Measurements from ENCODE around the gene DNAH7. TPM values are rescaled to one million over a fixed set of nuclear protein-coding genes. Genes with fewer than 3 reads are reported as not detected.

Gene DNAH7
- total and polyA plus RNA-seq, 9 donors: 0.30 to 27.3 (median 1.6) TPM

DNA sequence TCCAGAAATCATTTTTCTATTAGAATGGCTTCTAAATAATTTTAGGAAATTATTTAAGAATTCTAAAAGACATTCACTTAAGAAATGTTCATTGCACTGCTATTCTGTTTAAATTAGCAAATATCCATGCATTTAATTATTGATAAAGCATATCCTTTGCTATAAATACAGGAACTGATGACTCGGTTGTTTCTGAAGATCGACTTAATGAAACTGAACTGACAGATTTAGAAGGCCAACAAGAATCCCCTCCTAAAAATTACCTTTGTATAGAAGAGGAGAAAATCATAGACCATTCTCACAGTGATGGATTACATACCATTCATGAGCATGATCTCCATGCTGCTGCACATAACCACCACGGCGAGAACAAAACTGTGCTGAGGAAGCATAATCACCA lies 352.2 kb downstream of the DNAH7 start:
- Histone ChIP-seq H3K4me3 (no peak overlapping the region), H3K36me3 (no peaks in the 10 kb centered on the region), H3K4me1 (ENCODE audit: insufficient read depth) (no peaks in the 10 kb centered on the region), H3K9me3 (no peaks in the 10 kb centered on the region), H3K27me3 (no peaks in the 10 kb centered on the region), H3K27ac (no peak overlapping the region)
- WGBS, 3 donors: 96 to 100% (median 98%) methylated on average over 4 of the region's 4 CpGs
- DNase-seq: no peak
- intact Hi-C loops (cut with DNase I): no loop called here
- TF ChIP-seq EP300 (IDR thresholded peaks at IDR 0.05) (no peak), POLR2A (IDR thresholded peaks at IDR 0.05) (no peak)
- TF ChIP-seq, protein P1, sequence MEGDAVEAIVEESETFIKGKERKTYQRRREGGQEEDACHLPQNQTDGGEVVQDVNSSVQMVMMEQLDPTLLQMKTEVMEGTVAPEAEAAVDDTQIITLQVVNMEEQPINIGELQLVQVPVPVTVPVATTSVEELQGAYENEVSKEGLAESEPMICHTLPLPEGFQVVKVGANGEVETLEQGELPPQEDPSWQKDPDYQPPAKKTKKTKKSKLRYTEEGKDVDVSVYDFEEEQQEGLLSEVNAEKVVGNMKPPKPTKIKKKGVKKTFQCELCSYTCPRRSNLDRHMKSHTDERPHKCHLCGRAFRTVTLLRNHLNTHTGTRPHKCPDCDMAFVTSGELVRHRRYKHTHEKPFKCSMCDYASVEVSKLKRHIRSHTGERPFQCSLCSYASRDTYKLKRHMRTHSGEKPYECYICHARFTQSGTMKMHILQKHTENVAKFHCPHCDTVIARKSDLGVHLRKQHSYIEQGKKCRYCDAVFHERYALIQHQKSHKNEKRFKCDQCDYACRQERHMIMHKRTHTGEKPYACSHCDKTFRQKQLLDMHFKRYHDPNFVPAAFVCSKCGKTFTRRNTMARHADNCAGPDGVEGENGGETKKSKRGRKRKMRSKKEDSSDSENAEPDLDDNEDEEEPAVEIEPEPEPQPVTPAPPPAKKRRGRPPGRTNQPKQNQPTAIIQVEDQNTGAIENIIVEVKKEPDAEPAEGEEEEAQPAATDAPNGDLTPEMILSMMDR (IDR thresholded peaks at IDR 0.05): no peak

DNA sequence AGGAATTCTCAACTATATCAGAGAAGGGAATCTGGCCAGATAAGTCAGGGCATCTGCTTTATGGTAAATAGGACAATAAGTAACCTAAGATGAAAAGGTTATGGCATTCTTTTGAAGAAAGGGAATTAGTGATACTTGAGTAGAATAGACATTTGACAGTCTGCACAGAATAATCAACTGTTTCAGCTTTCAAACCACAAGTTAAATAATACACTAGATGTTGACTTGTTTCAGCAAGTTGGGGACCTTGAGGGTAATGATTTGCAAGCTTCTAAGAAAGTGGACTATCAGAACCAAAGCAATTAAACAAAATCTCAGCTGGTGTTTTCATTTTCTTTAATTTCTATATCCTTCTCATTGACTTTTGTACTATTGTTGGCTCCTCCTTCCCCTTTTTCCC lies 357.2 kb downstream of the DNAH7 start:
- no peak overlapping the region for H3K27ac ChIP-seq
- H3K9me3 ChIP-seq: no peaks in the 10 kb centered on the region
- TF ChIP-seq EP300 (IDR thresholded peaks at IDR 0.05) (no peak), POLR2A (IDR thresholded peaks at IDR 0.05) (no peak)
- TF ChIP-seq, protein P1 (IDR thresholded peaks at IDR 0.05): no peak
- DNase-seq: no peak
- intact Hi-C loops (cut with DNase I): no loop called here
- no peak overlapping the region for H3K4me3 ChIP-seq
- H3K36me3 ChIP-seq: no peaks in the 10 kb centered on the region
- H3K4me1 ChIP-seq (ENCODE audit: insufficient read depth): no peaks in the 10 kb centered on the region
- no peaks in the 10 kb centered on the region for H3K27me3 ChIP-seq

DNA sequence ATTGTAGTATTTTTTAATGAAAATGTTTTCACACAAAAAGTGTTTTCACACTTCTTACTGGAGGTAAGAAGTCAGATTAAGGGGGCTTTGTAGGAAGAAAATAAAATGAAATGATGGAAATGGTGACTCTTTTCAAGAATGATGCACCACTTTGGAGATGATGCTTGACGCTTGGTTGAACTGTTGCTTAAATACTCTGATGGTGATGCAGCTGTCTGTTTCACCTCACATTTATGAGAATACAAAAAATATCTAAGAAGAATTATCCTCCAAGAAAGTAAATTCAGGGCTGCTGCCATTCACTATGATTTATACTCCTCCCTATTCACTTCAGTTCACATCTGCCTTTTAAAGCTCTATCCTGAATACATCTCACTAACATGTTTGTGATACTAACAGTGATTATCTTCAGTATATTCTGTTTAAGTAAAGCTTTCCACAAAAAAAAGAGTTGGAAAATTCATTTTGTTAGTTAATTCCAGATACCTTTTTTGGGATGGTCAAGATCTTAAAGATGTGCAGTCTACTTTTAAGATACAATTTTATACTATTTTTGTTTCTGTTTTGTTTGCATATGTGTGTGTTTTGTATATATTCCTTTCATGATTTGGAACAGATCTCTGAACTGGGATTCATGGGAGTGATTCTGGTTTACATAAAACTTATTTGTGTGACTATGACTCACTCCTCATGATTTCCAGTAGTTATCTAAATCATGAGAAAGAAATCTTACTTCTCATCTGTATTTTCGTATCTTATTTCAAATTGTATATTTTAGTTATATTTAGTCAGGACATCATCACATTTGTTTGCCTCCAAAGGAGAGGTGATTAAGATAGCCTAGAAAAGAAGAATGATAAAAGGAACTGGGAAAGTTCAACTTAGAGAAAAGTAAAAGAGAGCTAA lies 358.5 kb downstream of the DNAH7 start:
- intact Hi-C loops (cut with DNase I): no loop called here
- H3K27me3 ChIP-seq: no peaks in the 10 kb centered on the region
- DNase-seq: no peak
- no peak overlapping the region for H3K27ac ChIP-seq
- no peak for TF ChIP-seq EP300 (IDR thresholded peaks at IDR 0.05)
- no peak for TF ChIP-seq POLR2A (IDR thresholded peaks at IDR 0.05)
- TF ChIP-seq, protein P1 (IDR thresholded peaks at IDR 0.05): no peak
- 83 to 87% (median 85%) methylated on average over 2 of the region's 2 CpGs for WGBS, 3 donors
- no peaks in the 10 kb centered on the region for H3K36me3 ChIP-seq
- no peaks in the 10 kb centered on the region for H3K9me3 ChIP-seq
- H3K4me3 ChIP-seq: no peak overlapping the region
- no peaks in the 10 kb centered on the region for H3K4me1 ChIP-seq (ENCODE audit: insufficient read depth)

DNA sequence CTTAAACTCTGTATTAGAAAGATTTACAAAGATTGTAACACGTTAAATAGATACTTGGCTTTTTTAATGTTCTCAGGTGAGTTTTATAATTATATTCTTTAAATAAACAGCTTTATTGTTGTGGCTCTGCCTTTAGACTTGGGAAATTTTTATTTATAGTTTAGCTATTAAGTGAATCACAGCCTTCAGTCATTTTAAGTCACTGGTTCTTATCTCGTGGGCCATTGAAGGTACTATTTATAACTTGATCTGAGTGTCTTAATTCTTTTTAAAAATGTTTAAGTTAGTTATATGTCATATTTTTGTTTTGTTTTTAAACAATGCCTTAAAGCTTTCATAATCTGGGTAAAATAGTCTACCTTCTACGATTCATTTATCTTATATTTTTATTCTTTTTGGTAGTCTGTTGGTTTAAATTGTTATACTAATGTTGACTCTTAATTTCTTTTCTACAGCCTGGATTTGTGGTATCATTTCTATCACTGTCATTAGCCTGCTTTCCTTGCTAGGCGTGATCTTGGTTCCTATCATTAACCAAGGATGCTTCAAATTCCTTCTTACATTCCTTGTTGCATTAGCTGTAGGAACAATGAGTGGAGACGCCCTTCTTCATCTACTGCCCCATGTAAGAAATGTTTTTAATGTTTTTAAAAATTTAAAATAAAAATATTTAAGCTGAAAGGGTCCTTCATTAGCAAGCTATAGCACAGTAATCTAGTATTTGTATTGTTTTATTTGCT lies 362.3 kb downstream of the DNAH7 start:
- no peak overlapping the region for H3K27ac ChIP-seq
- no peak for DNase-seq

More for the DNA sequence above, 362.3 kb downstream of the DNAH7 start:
- Histone ChIP-seq H3K9me3 (no peaks in the 10 kb centered on the region), H3K36me3 (no peaks in the 10 kb centered on the region), H3K4me1 (ENCODE audit: insufficient read depth) (no peaks in the 10 kb centered on the region), H3K4me3 (no peak overlapping the region), H3K27me3 (no peaks in the 10 kb centered on the region)
- no peak for TF ChIP-seq POLR2A (IDR thresholded peaks at IDR 0.05)
- no peak for TF ChIP-seq EP300 (IDR thresholded peaks at IDR 0.05)
- TF ChIP-seq, protein P1 (IDR thresholded peaks at IDR 0.05): no peak
- 63 to 73% (median 69%) methylated on average over 5 of the region's 5 CpGs for WGBS, 3 donors
- intact Hi-C loops (cut with DNase I): no loop called here

Measured in ovary (tissue), 9 donors.